ENCODE measurements around the gene STK38L. TPM values are rescaled to one million over a fixed set of nuclear protein-coding genes. Genes with fewer than 3 reads are reported as not detected.

STK38L gene
- total and polyA plus RNA-seq, 2 of the 8 experiments (the other 6 are each of a cell fraction or from before 2014, with no cell fraction given): 8.1 to 63.6 TPM

DNA sequence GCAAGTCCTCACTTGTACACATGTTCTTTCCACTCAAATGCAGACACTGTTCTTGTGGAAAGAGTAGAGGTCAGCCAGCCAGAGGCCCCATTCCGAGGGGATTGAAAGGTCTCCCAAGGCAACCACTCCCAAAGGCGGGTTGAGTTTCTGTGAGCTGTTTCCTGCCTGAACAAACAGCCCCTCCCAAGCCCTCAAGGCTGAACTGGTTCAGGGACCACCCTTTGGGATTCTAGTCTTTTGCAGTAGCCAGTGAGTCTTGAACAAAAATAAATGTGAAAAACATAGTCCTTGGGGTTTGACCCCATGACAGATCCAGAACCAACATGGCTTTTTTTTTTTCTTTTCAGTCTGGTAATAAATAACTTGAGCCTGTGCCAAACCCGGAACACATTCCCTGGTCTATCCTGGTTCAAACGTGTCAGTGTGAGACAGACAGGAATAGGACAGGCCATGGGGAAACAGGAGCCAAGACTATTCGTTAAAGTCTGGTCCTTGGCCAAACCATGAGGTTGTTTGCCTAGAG lies 17.6 kb upstream of the STK38L start (continued):
- TF ChIP-seq ZNF274 (IDR thresholded peaks at IDR 0.05; ENCODE audit: borderline replicate concordance, extremely low read depth, low read length): no peak
- TF ChIP-seq, protein P1, sequence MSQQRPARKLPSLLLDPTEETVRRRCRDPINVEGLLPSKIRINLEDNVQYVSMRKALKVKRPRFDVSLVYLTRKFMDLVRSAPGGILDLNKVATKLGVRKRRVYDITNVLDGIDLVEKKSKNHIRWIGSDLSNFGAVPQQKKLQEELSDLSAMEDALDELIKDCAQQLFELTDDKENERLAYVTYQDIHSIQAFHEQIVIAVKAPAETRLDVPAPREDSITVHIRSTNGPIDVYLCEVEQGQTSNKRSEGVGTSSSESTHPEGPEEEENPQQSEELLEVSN (IDR thresholded peaks at IDR 0.05): no peak
- no peak for TF ChIP-seq JUN (IDR thresholded peaks at IDR 0.05; ENCODE audit: low read depth, low read length)
- no peak for TF ChIP-seq FOSL1 (IDR thresholded peaks at IDR 0.05; ENCODE audit: insufficient read depth, low read depth, low read length)
- TF ChIP-seq CHD2 (IDR thresholded peaks at IDR 0.05; ENCODE audit: low read length): no peak
- no peak for TF ChIP-seq EP300 (IDR thresholded peaks at IDR 0.05; ENCODE audit: borderline replicate concordance in 1 of 2, low read depth in 2 of 2, low read length in 2 of 2)

Data from H1 (cell line).